IPS DF 6.9 (cell line): ENCODE measurements around the gene ROCK2.

Experiments
- DNase-seq: peaks from one replicate; pipeline ENCODE4 v3.0.0-alpha.2; 2013; ENCODE audit warnings: low read depth, low spot score
- H3K27ac ChIP-seq: one replicate; pipeline ENCODE4 v1.5.1; 2013; ENCODE audit warnings: low read length, control low read depth
- H3K27me3 ChIP-seq: 2 replicates; pipeline ENCODE4 v1.6.1; 2013; ENCODE audit warnings: mild to moderate bottlenecking, low read length; ENCODE audit not compliant: control insufficient read depth, insufficient read depth
- H3K36me3 ChIP-seq: 2 replicates; pipeline ENCODE4 v1.6.1; 2013; ENCODE audit warnings: low read length; ENCODE audit not compliant: control insufficient read depth, insufficient read depth
- H3K4me1 ChIP-seq: 2 replicates; pipeline ENCODE4 v1.6.1; 2013; ENCODE audit warnings: low read length; ENCODE audit not compliant: control insufficient read depth, insufficient read depth
- H3K4me3 ChIP-seq: 2 replicates; pipeline ENCODE4 v1.5.1; 2013; ENCODE audit warnings: mild to moderate bottlenecking, low read length
- H3K9me3 ChIP-seq: 2 replicates; pipeline ENCODE4 v1.6.1; 2013; ENCODE audit warnings: low read length, inconsistent platforms; ENCODE audit not compliant: control insufficient read depth, insufficient read depth
- WGBS: extraction: QIAGEN DNeasy Blood & Tissue Kit; methylation state at CpG from one replicate; pipeline ENCODE4 v1.1.7; 2013; ENCODE audit warnings: mixed read lengths, missing lambda C conversion rate; ENCODE audit not compliant: insufficient read length, insufficient coverage; 5-methylcytosine and 5-hydroxymethylcytosine counted together

Gene ROCK2

DNA sequence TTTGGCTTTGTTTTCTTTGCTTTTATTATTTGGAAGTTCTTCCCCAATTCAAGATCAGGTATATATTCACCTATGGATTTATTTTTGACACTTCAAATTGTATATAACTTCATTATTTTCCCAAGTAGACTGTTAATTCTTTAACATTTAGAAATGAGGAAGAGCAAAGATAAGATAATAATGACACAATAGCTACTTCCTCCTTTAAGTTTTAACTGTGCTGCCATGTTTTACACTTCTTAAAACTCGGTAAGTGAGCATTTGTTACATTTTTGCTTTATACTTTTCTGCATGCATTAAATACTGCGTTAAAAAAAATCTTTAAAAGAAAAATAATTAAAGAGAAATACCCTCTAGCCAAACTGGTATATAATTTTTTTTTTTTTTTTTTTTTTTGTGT lies 156.7 kb downstream of the ROCK2 start:
- Histone ChIP-seq H3K9me3 (no peaks in the 10 kb centered on the region), H3K4me1 (no peaks in the 10 kb centered on the region), H3K36me3 (no peaks in the 10 kb centered on the region; the same call in 1 of the 2 replicates), H3K27me3 (no peaks in the 10 kb centered on the region), H3K27ac (no peak overlapping the region), H3K4me3 (no peak overlapping the region)
- no peak for DNase-seq
- no CpG with 5 or more reads among the region's 2 CpGs for WGBS

DNA sequence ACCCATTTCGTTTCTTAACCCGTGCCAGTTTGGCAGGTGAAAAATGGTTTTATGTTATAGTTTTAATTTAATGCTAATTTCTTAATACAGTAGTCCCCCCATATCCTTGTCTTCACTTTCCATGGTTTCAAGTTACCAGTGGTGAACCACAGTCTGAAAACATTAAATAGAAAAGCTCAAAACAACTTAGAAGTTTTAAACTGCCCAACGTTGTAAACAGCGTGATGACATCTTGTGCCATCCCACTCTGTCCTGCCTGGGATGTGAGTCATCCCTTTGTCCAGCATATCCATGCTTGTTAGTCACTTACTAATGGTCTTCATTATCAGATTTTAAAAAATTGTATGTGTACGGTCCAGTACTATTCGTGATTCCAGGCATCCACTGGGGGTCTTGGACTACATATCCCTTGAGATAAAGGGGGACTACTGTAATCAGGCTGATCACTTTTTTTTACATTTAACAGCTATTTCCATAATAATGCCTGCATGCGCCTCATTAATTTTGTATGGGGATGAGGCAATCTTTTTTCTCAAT lies 157.3 kb downstream of the ROCK2 start:
- Histone ChIP-seq H3K27ac (no peak overlapping the region), H3K4me3 (no peak overlapping the region), H3K27me3 (no peaks in the 10 kb centered on the region), H3K9me3 (no peaks in the 10 kb centered on the region), H3K4me1 (no peaks in the 10 kb centered on the region), H3K36me3 (no peaks in the 10 kb centered on the region; the same call in 1 of the 2 replicates)
- no peak for DNase-seq
- whole genome bisulfite sequencing: no CpG with 5 or more reads among the region's 7 CpGs

DNA sequence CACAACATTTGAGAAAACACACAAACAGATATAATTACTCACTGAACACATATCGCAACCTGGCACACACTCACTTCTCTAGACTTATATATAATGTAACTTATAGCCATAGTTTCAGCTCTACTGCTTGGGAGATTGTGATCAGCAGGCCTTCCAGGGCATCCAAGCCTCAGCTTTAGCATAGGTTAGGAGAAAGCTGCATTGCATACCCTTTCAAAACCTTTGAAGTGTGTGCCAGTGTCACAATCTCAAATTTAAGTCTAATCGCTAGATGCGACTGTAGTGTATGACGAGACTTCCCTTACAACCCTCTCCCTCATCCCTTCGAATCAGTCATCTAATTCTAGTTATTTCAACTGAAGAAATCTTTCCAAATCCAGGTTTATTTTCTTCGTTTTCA lies 158.3 kb downstream of the ROCK2 start:
- no peaks in the 10 kb centered on the region for H3K9me3 ChIP-seq
- no peaks in the 10 kb centered on the region for H3K4me1 ChIP-seq
- no peaks in the 10 kb centered on the region for H3K27me3 ChIP-seq
- H3K27ac ChIP-seq: no peak overlapping the region
- no peak for DNase-seq
- no peaks in the 10 kb centered on the region; the same call in 1 of the 2 replicates for H3K36me3 ChIP-seq
- H3K4me3 ChIP-seq: no peak overlapping the region
- no CpG with 5 or more reads among the region's 6 CpGs for WGBS

DNA sequence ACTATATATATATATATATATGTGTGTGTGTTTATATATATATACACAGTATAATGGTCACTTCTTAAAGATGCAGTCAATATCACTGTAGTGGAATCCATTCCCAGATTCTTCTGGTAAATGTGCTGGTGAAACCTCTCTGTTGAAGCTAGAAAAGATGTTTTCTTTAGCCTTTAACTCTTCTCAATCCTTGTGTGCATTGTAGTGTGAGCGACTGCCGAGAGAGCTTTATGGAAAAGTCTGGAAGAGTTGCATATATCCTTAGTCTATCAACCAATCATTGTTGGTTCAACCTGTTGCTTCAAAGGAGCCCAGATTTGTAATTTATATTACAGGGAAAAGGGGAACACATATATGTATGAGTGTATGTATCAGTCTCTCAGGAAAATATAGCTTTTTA lies 161.5 kb downstream of the ROCK2 start:
- Histone ChIP-seq H3K36me3 (no peaks in the 10 kb centered on the region), H3K27ac (no peak overlapping the region), H3K27me3 (no peaks in the 10 kb centered on the region), H3K4me1 (no peaks in the 10 kb centered on the region), H3K4me3 (no peak overlapping the region), H3K9me3 (no peaks in the 10 kb centered on the region)
- WGBS: no CpG with 5 or more reads among the region's 2 CpGs
- no peak for DNase-seq

DNA sequence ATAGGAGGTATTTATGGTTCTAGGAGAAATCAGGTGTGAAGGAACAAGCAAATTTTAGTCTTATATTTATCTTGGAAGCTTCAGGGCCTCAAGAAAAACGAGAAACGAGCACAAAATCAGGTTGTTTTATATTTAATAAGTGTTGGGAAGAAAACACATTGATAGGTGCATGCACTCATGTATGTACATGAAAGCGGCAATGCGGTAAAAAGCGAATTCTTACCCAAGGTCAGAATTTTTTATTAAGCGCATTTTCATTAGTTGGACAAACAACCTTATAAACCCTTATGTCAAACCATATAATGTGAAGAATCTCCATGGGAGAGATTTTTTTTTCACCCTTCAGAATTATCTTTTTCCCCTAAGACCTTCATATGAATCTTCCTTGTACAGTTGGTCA lies 163.8 kb downstream of the ROCK2 start:
- no CpG with 5 or more reads among the region's 6 CpGs for WGBS
- Histone ChIP-seq H3K36me3 (no peaks in the 10 kb centered on the region), H3K27me3 (no peaks in the 10 kb centered on the region), H3K27ac (no peak overlapping the region), H3K9me3 (no peaks in the 10 kb centered on the region), H3K4me3 (no peak overlapping the region), H3K4me1 (no peaks in the 10 kb centered on the region)
- no peak for DNase-seq

DNA sequence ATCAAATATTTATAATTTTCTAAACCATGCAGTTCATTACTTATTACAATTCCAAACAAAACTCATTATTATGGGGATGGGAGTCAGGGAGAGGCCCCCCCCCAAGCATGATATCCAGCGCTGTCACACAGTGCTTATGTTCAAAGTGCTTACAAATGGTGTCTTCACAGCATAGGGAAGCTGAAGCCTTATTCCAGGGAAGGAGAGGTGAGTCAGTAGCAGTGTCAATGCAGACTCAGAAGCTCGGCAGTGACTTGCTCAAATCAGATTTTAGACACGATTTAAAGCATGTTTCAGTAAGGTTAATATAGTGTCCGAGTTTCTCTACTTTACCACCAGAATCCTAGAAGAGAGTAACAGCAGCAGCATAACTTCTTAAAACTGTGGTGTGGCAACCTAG lies 164.5 kb downstream of the ROCK2 start:
- H3K4me3 ChIP-seq: no peak overlapping the region
- H3K27me3 ChIP-seq: no peaks in the 10 kb centered on the region
- no CpG with 5 or more reads among the region's 4 CpGs for WGBS
- no peak overlapping the region for H3K27ac ChIP-seq
- H3K4me1 ChIP-seq: no peaks in the 10 kb centered on the region
- DNase-seq: no peak
- H3K9me3 ChIP-seq: no peaks in the 10 kb centered on the region
- no peaks in the 10 kb centered on the region for H3K36me3 ChIP-seq

DNA sequence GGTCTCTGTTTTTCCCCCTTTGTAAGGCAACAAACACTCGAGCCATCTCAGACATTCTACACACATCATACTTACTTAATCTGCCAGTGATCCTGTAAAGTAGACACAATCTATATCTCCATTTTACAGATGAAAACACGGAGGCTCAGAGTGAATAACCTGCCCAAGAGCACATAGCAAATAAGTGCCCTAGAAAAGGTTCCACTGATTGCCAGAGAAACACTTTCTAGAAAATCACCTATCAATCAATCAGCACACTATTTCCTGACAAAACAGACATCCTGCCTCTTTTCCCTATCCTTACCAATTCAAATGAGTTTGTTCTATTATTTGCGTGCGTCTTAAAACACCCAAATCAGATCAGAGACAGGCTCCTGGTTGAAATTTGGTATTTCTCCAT lies 165.2 kb downstream of the ROCK2 start:
- Histone ChIP-seq H3K4me3 (no peak overlapping the region), H3K36me3 (no peaks in the 10 kb centered on the region), H3K27me3 (no peaks in the 10 kb centered on the region), H3K9me3 (no peaks in the 10 kb centered on the region), H3K27ac (no peak overlapping the region), H3K4me1 (no peaks in the 10 kb centered on the region)
- WGBS: no CpG with 5 or more reads among the region's 4 CpGs
- DNase-seq: no peak

DNA sequence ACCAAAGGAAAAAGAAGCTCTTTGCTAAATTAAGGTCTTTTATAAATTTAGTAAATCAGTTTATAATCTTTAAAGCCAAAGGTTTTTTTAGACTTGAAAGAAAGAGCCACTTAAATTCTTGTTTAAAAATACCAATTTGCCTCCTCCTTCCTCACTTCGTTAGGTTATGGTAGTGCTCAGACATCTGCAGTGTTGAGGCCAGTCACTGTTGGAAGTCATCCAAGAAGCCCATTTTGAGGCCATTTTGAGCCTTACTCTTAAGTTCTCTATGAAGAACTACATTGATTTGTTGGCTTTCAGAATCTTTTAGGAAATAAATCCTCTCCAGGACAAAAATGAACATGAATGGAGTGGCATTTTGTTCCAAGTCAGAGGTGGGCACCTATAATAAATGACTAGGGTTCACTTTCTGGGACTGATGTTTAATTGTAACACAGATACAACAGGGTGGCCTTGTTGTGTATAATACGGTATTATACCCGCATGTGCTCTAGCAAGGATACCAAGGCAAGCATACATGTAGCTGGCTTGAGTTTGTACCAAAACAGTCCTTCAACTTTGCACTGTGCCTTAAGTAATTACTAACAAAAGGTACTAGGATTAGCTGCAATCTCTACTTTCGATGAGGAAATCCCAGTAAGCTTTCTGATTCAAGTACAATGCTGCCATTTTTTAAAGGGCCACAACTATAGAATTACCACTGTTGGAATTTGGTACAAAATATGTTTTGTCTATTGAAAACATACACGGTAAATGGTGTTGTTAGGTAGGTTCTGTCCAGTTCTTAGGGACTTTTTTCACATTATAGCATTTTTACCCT lies 166.4 kb downstream of the ROCK2 start:
- H3K27me3 ChIP-seq: no peaks in the 10 kb centered on the region
- no CpG with 5 or more reads among the region's 5 CpGs for WGBS
- no peaks in the 10 kb centered on the region for H3K9me3 ChIP-seq
- H3K36me3 ChIP-seq: no peaks in the 10 kb centered on the region
- H3K27ac ChIP-seq: no peak overlapping the region
- DNase-seq: no peak
- H3K4me1 ChIP-seq: no peaks in the 10 kb centered on the region
- no peak overlapping the region for H3K4me3 ChIP-seq

DNA sequence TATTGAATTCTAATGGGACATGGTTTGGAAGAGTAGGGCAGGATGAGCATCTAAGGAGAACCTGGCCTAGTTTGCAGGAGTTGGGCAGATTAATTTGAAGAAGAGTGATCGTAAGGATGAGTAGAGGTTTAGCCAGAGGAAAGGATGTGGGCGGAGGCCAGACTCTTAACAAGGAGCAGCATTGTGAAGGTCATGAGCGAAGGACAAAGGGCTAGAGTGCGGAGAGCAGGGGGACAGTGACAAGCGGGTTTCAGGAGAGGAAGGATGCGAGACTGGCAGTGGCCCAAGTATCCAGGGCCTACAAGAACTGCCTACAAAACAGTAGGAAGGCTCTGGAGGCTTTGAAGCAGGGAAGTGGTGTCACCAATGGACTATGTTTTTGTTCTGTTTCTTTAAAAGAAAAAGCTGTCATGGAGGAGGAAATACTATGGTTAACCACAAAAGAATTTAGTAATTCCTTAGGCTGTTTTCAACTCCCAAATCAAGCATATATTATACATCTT lies 169.1 kb downstream of the ROCK2 start:
- WGBS: no CpG with 5 or more reads among the region's 6 CpGs
- no peaks in the 10 kb centered on the region for H3K36me3 ChIP-seq
- no peak overlapping the region for H3K27ac ChIP-seq
- H3K27me3 ChIP-seq: no peaks in the 10 kb centered on the region
- H3K4me3 ChIP-seq: no peak overlapping the region
- no peaks in the 10 kb centered on the region for H3K4me1 ChIP-seq
- DNase-seq: no peak
- no peaks in the 10 kb centered on the region for H3K9me3 ChIP-seq

DNA sequence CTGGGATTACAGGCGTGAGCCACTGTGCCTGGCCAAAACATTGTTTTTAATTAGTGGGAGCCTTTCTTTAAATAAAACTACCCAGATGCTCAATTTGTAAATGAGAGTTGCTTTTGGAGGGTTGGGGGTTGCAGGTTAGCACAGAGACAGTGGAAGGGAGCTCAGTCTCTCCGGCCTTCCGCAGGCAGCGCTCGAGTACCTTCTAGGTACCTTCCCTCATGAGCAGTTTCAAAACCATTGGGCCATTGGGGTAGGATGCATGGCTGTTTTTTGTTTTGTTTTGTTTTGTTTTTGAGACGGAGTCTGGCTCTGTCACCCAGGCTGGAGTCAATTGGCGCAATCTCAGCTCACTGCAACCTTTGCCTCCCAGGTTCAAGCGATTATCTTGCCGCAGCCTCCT lies 170.2 kb downstream of the ROCK2 start:
- Histone ChIP-seq H3K36me3 (no peaks in the 10 kb centered on the region), H3K27ac (no peak overlapping the region), H3K9me3 (no peaks in the 10 kb centered on the region), H3K4me1 (no peaks in the 10 kb centered on the region; the same call in 1 of the 2 replicates), H3K4me3 (no peak overlapping the region), H3K27me3 (no peaks in the 10 kb centered on the region)
- no CpG with 5 or more reads among the region's 9 CpGs for WGBS
- DNase-seq: no peak

DNA sequence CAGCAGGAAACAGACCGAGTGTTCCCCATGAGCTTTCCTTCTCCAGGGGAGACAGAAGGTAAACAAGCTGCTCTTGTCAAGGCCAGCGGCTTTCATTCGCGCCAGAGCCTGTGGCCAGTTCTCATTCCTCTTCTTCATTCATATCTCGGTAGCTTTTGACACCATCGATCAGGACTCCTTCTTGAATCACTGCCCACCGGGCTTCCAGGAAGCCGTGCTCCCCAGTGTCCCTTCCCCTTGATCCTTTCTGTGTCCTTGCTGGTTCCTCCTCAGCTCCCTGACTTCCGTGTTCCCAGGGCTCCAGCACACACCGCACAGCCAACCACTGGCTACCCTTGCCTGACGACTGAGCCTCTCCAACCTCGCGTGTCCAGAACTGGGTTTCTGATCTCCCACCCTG lies 175.1 kb downstream of the ROCK2 start:
- Histone ChIP-seq H3K4me3 (no peak overlapping the region), H3K4me1 (no peaks in the 10 kb centered on the region; the same call in 1 of the 2 replicates)
- no CpG with 5 or more reads among the region's 13 CpGs for WGBS

More for the DNA sequence above, 175.1 kb downstream of the ROCK2 start:
- no peaks in the 10 kb centered on the region for H3K36me3 ChIP-seq
- H3K27ac ChIP-seq: no peak overlapping the region
- DNase-seq: no peak
- no peaks in the 10 kb centered on the region for H3K9me3 ChIP-seq
- no peaks in the 10 kb centered on the region for H3K27me3 ChIP-seq
